Measurements from ENCODE around the gene SEC24B.

The SEC24B gene

DNA sequence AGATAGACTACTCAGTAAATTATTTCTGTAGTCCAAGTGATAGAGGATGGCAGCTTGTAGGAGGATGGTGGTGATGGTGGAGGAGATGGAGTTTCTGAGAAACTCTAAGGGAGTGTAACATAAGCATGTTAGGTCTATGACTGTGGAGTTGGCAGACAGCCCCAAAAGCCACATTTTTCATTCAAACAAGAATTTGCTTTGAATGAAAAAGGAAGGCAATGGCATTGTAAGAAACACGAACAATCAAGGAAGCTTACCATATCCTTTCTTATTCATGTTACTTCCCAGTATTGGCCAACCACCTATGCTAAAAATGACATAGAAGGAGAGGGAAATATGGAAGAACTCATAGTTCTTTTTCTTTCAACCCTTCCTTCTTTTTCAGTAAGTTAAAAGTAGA lies 18.7 kb upstream of the SEC24B start:
- no peak for TF ChIP-seq FOXM1 (IDR thresholded peaks at IDR 0.05; ENCODE audit: borderline replicate concordance, low read depth)
- TF ChIP-seq YY1 (IDR thresholded peaks at IDR 0.05; ENCODE audit: low read depth) = no peak
- TF ChIP-seq RAD21 (IDR thresholded peaks at IDR 0.05; ENCODE audit: low read depth) = no peak
- TF ChIP-seq TEAD4 (IDR thresholded peaks at IDR 0.05) = no peak
- TF ChIP-seq, protein P1, sequence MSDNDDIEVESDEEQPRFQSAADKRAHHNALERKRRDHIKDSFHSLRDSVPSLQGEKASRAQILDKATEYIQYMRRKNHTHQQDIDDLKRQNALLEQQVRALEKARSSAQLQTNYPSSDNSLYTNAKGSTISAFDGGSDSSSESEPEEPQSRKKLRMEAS (IDR thresholded peaks at IDR 0.05) = no peak
- no peak for TF ChIP-seq EP300 (IDR thresholded peaks at IDR 0.05; ENCODE audit: borderline replicate concordance)
- TF ChIP-seq EGR1 (IDR thresholded peaks at IDR 0.05) = no peak
- TF ChIP-seq, protein P2, sequence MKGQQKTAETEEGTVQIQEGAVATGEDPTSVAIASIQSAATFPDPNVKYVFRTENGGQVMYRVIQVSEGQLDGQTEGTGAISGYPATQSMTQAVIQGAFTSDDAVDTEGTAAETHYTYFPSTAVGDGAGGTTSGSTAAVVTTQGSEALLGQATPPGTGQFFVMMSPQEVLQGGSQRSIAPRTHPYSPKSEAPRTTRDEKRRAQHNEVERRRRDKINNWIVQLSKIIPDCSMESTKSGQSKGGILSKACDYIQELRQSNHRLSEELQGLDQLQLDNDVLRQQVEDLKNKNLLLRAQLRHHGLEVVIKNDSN (IDR thresholded peaks at IDR 0.05) = no peak
- no peak for TF ChIP-seq ZBTB7A (IDR thresholded peaks at IDR 0.05; ENCODE audit: low read depth)
- TF ChIP-seq CEBPB (IDR thresholded peaks at IDR 0.05) = no peak

DNA sequence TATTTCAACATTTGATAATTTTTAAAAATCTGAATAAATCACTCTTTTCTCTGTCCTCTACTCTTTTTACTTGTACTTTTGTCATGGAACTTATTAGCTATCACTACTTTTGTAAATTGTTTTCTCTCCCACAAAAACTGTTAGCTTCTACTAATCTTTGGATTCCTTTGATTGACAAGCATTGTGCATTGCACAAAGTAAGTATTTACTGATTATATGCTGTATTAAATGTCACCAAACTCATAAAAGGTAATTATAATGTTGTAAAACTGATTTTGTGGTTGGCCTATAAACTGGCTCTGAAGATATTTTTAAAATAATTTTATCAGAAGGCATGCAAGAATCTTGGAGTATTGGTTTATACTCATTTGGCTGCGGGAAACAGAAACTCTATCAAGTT lies 15.0 kb upstream of the SEC24B start:
- TF ChIP-seq, protein P2 (IDR thresholded peaks at IDR 0.05) = no peak
- no peak for TF ChIP-seq TAF1 (IDR thresholded peaks at IDR 0.05; ENCODE audit: low read depth)
- no peak for TF ChIP-seq NFIC (IDR thresholded peaks at IDR 0.05)
- TF ChIP-seq TCF12 (IDR thresholded peaks at IDR 0.05; ENCODE audit: low read depth) = no peak
- no peak for TF ChIP-seq FOXM1 (IDR thresholded peaks at IDR 0.05; ENCODE audit: borderline replicate concordance, low read depth)
- TF ChIP-seq, protein P3, sequence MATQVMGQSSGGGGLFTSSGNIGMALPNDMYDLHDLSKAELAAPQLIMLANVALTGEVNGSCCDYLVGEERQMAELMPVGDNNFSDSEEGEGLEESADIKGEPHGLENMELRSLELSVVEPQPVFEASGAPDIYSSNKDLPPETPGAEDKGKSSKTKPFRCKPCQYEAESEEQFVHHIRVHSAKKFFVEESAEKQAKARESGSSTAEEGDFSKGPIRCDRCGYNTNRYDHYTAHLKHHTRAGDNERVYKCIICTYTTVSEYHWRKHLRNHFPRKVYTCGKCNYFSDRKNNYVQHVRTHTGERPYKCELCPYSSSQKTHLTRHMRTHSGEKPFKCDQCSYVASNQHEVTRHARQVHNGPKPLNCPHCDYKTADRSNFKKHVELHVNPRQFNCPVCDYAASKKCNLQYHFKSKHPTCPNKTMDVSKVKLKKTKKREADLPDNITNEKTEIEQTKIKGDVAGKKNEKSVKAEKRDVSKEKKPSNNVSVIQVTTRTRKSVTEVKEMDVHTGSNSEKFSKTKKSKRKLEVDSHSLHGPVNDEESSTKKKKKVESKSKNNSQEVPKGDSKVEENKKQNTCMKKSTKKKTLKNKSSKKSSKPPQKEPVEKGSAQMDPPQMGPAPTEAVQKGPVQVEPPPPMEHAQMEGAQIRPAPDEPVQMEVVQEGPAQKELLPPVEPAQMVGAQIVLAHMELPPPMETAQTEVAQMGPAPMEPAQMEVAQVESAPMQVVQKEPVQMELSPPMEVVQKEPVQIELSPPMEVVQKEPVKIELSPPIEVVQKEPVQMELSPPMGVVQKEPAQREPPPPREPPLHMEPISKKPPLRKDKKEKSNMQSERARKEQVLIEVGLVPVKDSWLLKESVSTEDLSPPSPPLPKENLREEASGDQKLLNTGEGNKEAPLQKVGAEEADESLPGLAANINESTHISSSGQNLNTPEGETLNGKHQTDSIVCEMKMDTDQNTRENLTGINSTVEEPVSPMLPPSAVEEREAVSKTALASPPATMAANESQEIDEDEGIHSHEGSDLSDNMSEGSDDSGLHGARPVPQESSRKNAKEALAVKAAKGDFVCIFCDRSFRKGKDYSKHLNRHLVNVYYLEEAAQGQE (IDR thresholded peaks at IDR 0.05; ENCODE audit: low read depth) = no peak
- TF ChIP-seq EP300 (IDR thresholded peaks at IDR 0.05; ENCODE audit: borderline replicate concordance) = no peak
- no peak for TF ChIP-seq CEBPB (IDR thresholded peaks at IDR 0.05)
- TF ChIP-seq, protein P1 (IDR thresholded peaks at IDR 0.05) = no peak
- TF ChIP-seq EGR1 (IDR thresholded peaks at IDR 0.05) = no peak
- TF ChIP-seq RAD21 (IDR thresholded peaks at IDR 0.05; ENCODE audit: low read depth) = no peak
- TF ChIP-seq YY1 (IDR thresholded peaks at IDR 0.05; ENCODE audit: low read depth) = no peak
- no peak for TF ChIP-seq CREB1 (IDR thresholded peaks at IDR 0.05; ENCODE audit: low read depth)
- no peak for TF ChIP-seq TEAD4 (IDR thresholded peaks at IDR 0.05)
- no peak for TF ChIP-seq ZBTB7A (IDR thresholded peaks at IDR 0.05; ENCODE audit: low read depth)

DNA sequence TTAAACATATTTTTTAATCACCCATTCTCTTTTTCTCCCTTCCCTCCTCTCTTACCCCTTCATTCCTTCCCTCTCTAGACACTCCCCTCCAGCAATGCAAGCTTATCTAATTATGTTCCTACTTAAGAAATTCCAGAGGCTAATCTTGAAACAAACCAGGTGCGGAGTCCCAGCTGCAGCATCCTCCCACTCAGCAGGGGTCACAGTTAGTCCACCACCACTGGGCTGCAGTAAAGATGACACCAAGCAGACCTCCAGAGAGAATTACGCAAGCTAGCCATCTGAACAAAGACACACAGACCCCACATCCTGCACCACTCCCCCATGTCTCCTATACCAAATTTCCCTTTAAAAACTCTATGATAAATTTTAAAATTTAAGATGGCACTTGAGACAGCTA lies 13.9 kb upstream of the SEC24B start:
- TF ChIP-seq TEAD4 (IDR thresholded peaks at IDR 0.05) (no peak), YY1 (IDR thresholded peaks at IDR 0.05; ENCODE audit: low read depth) (no peak), EP300 (IDR thresholded peaks at IDR 0.05; ENCODE audit: borderline replicate concordance) (no peak), FOXM1 (IDR thresholded peaks at IDR 0.05; ENCODE audit: borderline replicate concordance, low read depth) (no peak), NFIC (IDR thresholded peaks at IDR 0.05) (no peak)
- TF ChIP-seq, protein P2 (IDR thresholded peaks at IDR 0.05) = no peak

DNA sequence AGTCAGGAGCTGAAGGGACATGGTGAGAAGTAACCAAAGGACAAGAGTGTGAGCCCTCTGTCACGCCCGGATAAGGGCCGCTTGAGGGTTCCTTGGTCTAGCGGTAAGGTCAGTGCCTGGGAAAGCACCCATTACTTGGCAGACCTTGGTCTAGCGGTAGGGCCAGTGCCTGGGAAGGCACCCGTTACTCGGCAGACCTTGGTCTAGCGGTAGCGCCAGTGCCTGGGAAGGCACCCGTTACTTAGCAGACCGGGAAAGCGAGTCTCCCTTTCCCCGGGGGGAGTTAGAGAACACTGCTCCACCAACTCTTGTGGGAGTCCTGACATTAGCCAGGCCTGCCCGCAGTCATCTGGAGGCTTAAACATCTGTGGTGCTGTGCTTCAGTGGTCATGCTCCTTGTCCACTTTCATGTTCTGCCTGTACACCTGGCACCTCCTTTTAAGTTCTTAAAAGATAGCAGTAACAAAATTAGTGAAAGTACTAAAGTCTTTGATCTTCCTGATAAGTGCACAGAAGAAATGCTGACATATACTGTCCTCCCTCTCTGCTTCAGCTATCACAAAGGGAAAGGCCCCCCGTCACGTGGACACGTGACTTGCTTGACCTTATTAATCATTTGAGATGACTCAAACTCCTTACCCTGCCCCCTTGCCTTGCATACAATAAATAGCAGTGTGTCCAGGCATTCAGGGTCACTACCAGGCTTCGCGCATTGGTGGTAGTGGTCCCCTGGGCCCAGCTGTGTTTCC lies 9.3 kb upstream of the SEC24B start:
- TF ChIP-seq ZBTB7A (IDR thresholded peaks at IDR 0.05; ENCODE audit: low read depth) = no peak
- TF ChIP-seq, protein P3 (IDR thresholded peaks at IDR 0.05; ENCODE audit: low read depth) = no peak
- TF ChIP-seq EGR1 (IDR thresholded peaks at IDR 0.05) = no peak
- no peak for TF ChIP-seq EP300 (IDR thresholded peaks at IDR 0.05; ENCODE audit: borderline replicate concordance)
- TF ChIP-seq TCF12 (IDR thresholded peaks at IDR 0.05; ENCODE audit: low read depth) = no peak
- TF ChIP-seq NFIC (IDR thresholded peaks at IDR 0.05) = no peak
- no peak for TF ChIP-seq CEBPB (IDR thresholded peaks at IDR 0.05)
- TF ChIP-seq, protein P2 (IDR thresholded peaks at IDR 0.05) = no peak
- TF ChIP-seq, protein P1 (IDR thresholded peaks at IDR 0.05) = no peak
- no peak for TF ChIP-seq TAF1 (IDR thresholded peaks at IDR 0.05; ENCODE audit: low read depth)
- TF ChIP-seq TEAD4 (IDR thresholded peaks at IDR 0.05) = no peak
- no peak for TF ChIP-seq RAD21 (IDR thresholded peaks at IDR 0.05; ENCODE audit: low read depth)
- no peak for TF ChIP-seq FOXM1 (IDR thresholded peaks at IDR 0.05; ENCODE audit: borderline replicate concordance, low read depth)
- TF ChIP-seq YY1 (IDR thresholded peaks at IDR 0.05; ENCODE audit: low read depth) = no peak
- no peak for TF ChIP-seq CREB1 (IDR thresholded peaks at IDR 0.05; ENCODE audit: low read depth)

Data from Ishikawa (cell line).